Lung (tissue), 12 donors: Measurements from ENCODE around the gene FBXL16. TPM values are rescaled to one million over a fixed set of nuclear protein-coding genes. Genes with fewer than 3 reads are reported as not detected.

Experiments
- ATAC-seq: fragments of 200-7000 bp; cut with Tn5 transposase; one replicate; pipeline ENCODE4 v1.9.1; 2020; ENCODE audit warnings: moderate number of reproducible peaks; ENCODE audit not compliant: insufficient read depth, low FRiP score
- DNase-seq, 3 donors: peaks; one replicate each; pipeline ENCODE4 v3.0.0-alpha.2; 2013 to 2017
- H3K27ac ChIP-seq, 2 donors: one replicate each; pipeline ENCODE4 v1.5.1; 2013; ENCODE audit warnings: mild to moderate bottlenecking in 2 of 2, moderate library complexity in 2 of 2, control low read depth in 1 of 2, inconsistent platforms in 1 of 2, low read depth in 1 of 2, low read length in 1 of 2
- H3K27me3 ChIP-seq, 3 donors: one replicate each; pipeline ENCODE4 v1.5.1; 2013; ENCODE audit warnings: low read length in 2 of 3; ENCODE audit not compliant: control insufficient read depth in 3 of 3, insufficient read depth in 3 of 3
- H3K36me3 ChIP-seq, 4 donors: one replicate each; pipeline ENCODE4 v1.5.1; 2013; ENCODE audit warnings: low read length in 4 of 4, mild to moderate bottlenecking in 1 of 4, moderate library complexity in 1 of 4; ENCODE audit not compliant: control insufficient read depth in 4 of 4, insufficient read depth in 4 of 4
- H3K4me1 ChIP-seq, 5 donors: one replicate each; pipeline ENCODE4 v1.5.1; 2013; ENCODE audit warnings: low read length in 5 of 5, mild to moderate bottlenecking in 2 of 5, moderate library complexity in 1 of 5; ENCODE audit not compliant: control insufficient read depth in 5 of 5, insufficient read depth in 5 of 5
- H3K4me3 ChIP-seq: one replicate; pipeline ENCODE4 v1.5.1; 2013; ENCODE audit warnings: mild to moderate bottlenecking, control low read depth, moderate library complexity
- H3K9ac ChIP-seq, 2 donors: one replicate each; pipeline ENCODE4 v1.5.1; 2013; ENCODE audit warnings: low read length in 2 of 2, control low read depth in 1 of 2; ENCODE audit not compliant: insufficient read depth in 1 of 2
- H3K9me3 ChIP-seq, 4 donors: one replicate each; pipeline ENCODE4 v1.5.1; 2013; ENCODE audit warnings: low read length in 3 of 4, mild to moderate bottlenecking in 1 of 4, moderate library complexity in 1 of 4; ENCODE audit not compliant: control insufficient read depth in 4 of 4, insufficient read depth in 3 of 4
- WGBS, 2 donors: extraction: QIAGEN DNeasy Blood & Tissue Kit; methylation state at CpG; one replicate each; pipeline ENCODE4 v1.1.7; 2013; 5-methylcytosine and 5-hydroxymethylcytosine counted together
- polyA plus RNA-seq, 2 donors: library from polyadenylated mRNA; stranded (reverse); fragments of 200-250 nt; gene quantifications; one replicate each; pipeline ENCODE4 v1.2.1, GENCODE V29; 2013
- total RNA-seq, 2 donors: library from RNA; depleted of rRNA in 1 of 2; stranded (reverse); fragments of >200 nt in 1 of 2; gene quantifications; one replicate each; pipeline ENCODE4 v1.2.1, GENCODE V29; 2014 to 2021
- TF ChIP-seq, protein P1 (sequence below): IDR thresholded peaks from 2 replicates; pipeline ENCODE4 v1.5.1; 2012; ENCODE audit warnings: mild to moderate bottlenecking; ENCODE audit errors: control extremely low read depth, extremely low read depth
- donor health status: control.
- donor health status: control.
- donor health status: Bipolar disorder and iron deficiency.
- donor health status: healthy.
- donor health status: DM: yes; HTN: yes; CAD: no.

FBXL16 gene
- total and polyA plus RNA-seq, 4 donors: 0.14 to 7.4 (median 2.9) TPM

DNA sequence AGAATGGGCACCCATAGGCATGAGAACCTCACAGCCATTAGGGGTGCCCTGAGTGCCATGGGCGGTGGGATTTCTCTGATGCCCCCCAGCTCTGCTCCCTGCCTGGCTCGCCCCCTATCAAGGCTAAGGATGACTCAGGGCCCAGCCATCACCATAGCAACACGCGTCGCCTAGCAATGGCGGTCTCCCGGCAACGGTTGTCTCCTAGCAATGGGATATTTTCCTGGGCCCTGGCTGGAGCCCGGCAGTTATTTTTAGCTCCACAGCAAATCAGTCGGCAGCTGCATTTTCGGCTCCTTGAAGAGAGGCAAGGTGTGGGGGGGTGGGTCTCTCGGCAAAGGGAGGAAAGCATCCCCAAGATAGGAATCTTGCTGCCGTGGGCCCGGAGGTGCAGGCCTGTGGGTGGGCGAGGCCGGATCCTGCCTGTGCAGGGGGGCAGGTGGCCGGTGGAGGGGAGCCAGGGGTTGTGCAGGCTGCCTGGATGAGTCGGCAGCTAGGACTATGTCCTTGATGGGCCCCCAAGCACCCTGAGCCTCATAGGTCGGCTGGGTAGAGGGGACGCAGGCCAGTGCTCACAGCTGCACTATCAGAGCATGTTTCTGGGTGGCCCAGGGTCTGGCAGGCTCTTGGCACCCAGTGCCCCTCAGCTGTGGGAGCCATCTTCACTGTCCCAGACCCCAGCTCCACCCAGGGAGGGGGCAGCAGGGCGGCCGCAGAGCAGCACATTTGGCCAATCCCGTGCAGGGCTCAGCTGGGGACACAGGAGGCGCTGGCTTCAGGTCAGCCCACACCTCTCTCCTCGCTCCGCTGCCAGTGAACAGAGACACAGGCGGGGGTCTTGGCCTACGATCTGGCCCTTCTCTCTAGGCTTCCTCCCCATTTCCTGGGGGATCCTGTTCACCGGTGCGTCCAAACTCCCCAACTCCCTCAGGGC is 4.2 kb upstream of the FBXL16 start:
- H3K9me3 ChIP-seq: peaks cover 0 to 5% (median 0%) of the 10 kb centered on the region in 4 donors
- WGBS, 2 donors: 21 to 41% methylated on average over 29 to 30 of the region's 30 CpGs
- H3K36me3 ChIP-seq: no peaks in the 10 kb centered on the region
- TF ChIP-seq, protein P1, sequence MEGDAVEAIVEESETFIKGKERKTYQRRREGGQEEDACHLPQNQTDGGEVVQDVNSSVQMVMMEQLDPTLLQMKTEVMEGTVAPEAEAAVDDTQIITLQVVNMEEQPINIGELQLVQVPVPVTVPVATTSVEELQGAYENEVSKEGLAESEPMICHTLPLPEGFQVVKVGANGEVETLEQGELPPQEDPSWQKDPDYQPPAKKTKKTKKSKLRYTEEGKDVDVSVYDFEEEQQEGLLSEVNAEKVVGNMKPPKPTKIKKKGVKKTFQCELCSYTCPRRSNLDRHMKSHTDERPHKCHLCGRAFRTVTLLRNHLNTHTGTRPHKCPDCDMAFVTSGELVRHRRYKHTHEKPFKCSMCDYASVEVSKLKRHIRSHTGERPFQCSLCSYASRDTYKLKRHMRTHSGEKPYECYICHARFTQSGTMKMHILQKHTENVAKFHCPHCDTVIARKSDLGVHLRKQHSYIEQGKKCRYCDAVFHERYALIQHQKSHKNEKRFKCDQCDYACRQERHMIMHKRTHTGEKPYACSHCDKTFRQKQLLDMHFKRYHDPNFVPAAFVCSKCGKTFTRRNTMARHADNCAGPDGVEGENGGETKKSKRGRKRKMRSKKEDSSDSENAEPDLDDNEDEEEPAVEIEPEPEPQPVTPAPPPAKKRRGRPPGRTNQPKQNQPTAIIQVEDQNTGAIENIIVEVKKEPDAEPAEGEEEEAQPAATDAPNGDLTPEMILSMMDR: no peak
- no peak overlapping the region for H3K27ac ChIP-seq
- no peak overlapping the region for H3K9ac ChIP-seq
- H3K4me3 ChIP-seq: no peak overlapping the region
- H3K4me1 ChIP-seq: peaks cover 0 to 5% (median 0%) of the 10 kb centered on the region in 5 donors
- DNase-seq: peak; percentile 55 to 76 (median 72)
- ATAC-seq: no peak
- H3K27me3 ChIP-seq: peaks cover 11 to 32% (median 11%) of the 10 kb centered on the region in 3 donors

DNA sequence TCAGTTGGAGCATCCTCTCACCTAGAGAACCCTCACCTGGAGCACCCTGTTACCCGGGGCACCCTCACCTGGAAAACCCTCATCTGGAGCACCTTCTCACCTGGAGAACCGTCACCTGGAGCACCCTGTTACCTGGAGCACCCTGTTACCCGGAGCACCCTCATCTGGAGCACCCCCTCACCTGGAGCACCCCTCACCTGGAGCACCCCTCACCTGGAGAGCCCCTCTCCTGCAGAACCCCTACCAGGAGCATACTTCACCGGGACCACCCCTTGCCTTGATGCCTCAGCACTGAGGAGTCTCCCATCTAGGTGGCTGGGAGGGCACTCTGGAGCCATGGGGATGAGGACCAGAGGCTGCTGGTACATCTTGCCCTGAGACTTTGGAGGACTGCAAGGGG is 3.4 kb upstream of the FBXL16 start:
- DNase-seq (no peak), ATAC-seq (no peak)
- H3K4me1 ChIP-seq: no peaks in the 10 kb centered on the region
- no peak overlapping the region for H3K27ac ChIP-seq
- peaks cover 0 to 5% (median 0%) of the 10 kb centered on the region in 4 donors for H3K9me3 ChIP-seq
- no peak overlapping the region for H3K9ac ChIP-seq
- TF ChIP-seq, protein P1: no peak
- no peak overlapping the region for H3K4me3 ChIP-seq
- H3K27me3 ChIP-seq: peaks cover 11 to 41% (median 18%) of the 10 kb centered on the region in 3 donors
- 58 to 73% methylated on average over 4 of the region's 4 CpGs for WGBS, 2 donors
- H3K36me3 ChIP-seq: no peaks in the 10 kb centered on the region

DNA sequence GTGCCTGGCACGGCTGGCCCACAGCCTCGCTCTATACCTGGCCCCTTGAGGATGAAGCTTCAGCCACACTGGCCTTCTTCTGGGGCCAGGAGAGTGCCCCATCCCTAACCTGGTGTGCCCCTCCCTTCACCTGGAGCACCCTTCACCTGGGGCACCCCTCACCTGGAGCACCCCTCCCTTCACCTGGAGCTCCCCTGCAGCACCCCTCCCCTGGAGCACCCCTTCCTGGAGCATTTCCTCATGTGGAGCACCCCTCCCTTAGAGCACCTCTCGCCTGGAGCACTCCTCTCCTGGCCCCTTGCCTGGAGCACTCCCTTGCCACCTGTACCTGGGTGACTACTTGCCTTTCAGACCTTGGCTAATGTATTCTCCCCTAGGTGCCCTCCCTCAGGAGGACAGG is 2.4 kb upstream of the FBXL16 start:
- Histone ChIP-seq H3K27ac (no peak overlapping the region), H3K4me1 (no peaks in the 10 kb centered on the region), H3K9ac (no peak overlapping the region), H3K27me3 (peaks cover 11 to 49% (median 28%) of the 10 kb centered on the region in 3 donors), H3K36me3 (no peaks in the 10 kb centered on the region), H3K4me3 (no peak overlapping the region), H3K9me3 (peaks cover 0 to 5% (median 0%) of the 10 kb centered on the region in 4 donors)
- DNase-seq (no peak), ATAC-seq (no peak)
- TF ChIP-seq, protein P1: no peak
- WGBS, 2 donors: 58 to 63% methylated on average over 3 of the region's 3 CpGs
